GM12878 (cell line): ENCODE measurements around the gene PALLD. TPM values are rescaled to one million over a fixed set of nuclear protein-coding genes. Genes with fewer than 3 reads are reported as not detected.

Source experiments
- BCL11A ChIP-seq: IDR thresholded peaks from 2 replicates; pipeline ENCODE4 v1.6.1; 2011; ENCODE audit warnings: low read depth, low read length
- EED ChIP-seq: sonication (generic); IDR thresholded peaks from 2 replicates; pipeline ENCODE4 v1.6.1; 2016; ENCODE audit warnings: antibody characterized with exemption, low read depth
- GATAD2B ChIP-seq: fragments of 450-650 bp; conservative IDR thresholded peaks from 2 replicates; pipeline ENCODE4 v1.6.1; 2017; ENCODE audit warnings: low read depth, mild to moderate bottlenecking, moderate library complexity
- KAT2A ChIP-seq: conservative IDR thresholded peaks from 2 replicates; pipeline ENCODE4 v1.6.1; 2011; ENCODE audit warnings: low read depth, low read length; ENCODE audit not compliant: control insufficient read depth
- MEF2B ChIP-seq: fragments of 450-650 bp; IDR thresholded peaks from 2 replicates; pipeline ENCODE4 v1.6.1; 2018; ENCODE audit warnings: mild to moderate bottlenecking, moderate library complexity; ENCODE audit not compliant: partially characterized antibody, poor library complexity, severe bottlenecking
- NKRF ChIP-seq: fragments of 450-650 bp; conservative IDR thresholded peaks from 2 replicates; pipeline ENCODE4 v1.6.1; 2017; ENCODE audit warnings: mild to moderate bottlenecking, moderate library complexity
- RAD51 ChIP-seq: fragments of 450-650 bp; IDR thresholded peaks from 2 replicates; pipeline ENCODE4 v1.6.1; 2016; ENCODE audit warnings: moderate library complexity, mild to moderate bottlenecking, inconsistent platforms
- RBBP5 ChIP-seq: fragments of 200-600 bp; sonication (generic); conservative IDR thresholded peaks from 2 replicates; pipeline ENCODE4 v1.6.1; 2016
- STAT3 ChIP-seq: IDR thresholded peaks from 2 replicates; pipeline ENCODE4 v1.6.1; 2011; ENCODE audit warnings: low read depth, low read length, improper control_type of control experiment
- polyA plus RNA-seq, 11 experiments: library from polyadenylated mRNA; depleted of rRNA in 4 of 11; unstranded in 6 of 11; stranded (reverse) in 5 of 11; fragments of >200 nt; fragmentation: Nextera tagmentation in 4 of 11; fragmentation: Illumina TruSeq in 1 of 11; extraction: Ambion mirVana in 4 of 11; extraction: Trizol in 1 of 11; gene quantifications; 1 replicate in 1 of 11; 2 replicates in 10 of 11; pipeline versions ENCODE4 v1.2.1 to v1.2.3, GENCODE V29; 2011 to 2016; ENCODE audit warnings: inconsistent platforms in 2 of 11, missing spikeins in 2 of 11, low read depth in 1 of 11
- total RNA-seq, 4 experiments: library from RNA; depleted of rRNA in 3 of 4; stranded (reverse); fragments of >200 nt in 3 of 4; fragmentation: Illumina TruSeq in 1 of 4; extraction: Trizol in 1 of 4; gene quantifications; 2 replicates each; pipeline versions ENCODE4 v1.2.1 to v1.2.3, GENCODE V29; 2013 to 2021
- TF ChIP-seq, protein P1 (sequence below): fragments of 450-650 bp; IDR thresholded peaks from 2 replicates; pipeline ENCODE4 v1.6.1; 2014; ENCODE audit warnings: mild to moderate bottlenecking

The PALLD gene
- total and polyA plus RNA-seq, 10 of the 15 experiments (the other 5 are each of a cell fraction or from before 2014, with no cell fraction given): 1.0 to 7.7 (median 1.7) TPM

DNA sequence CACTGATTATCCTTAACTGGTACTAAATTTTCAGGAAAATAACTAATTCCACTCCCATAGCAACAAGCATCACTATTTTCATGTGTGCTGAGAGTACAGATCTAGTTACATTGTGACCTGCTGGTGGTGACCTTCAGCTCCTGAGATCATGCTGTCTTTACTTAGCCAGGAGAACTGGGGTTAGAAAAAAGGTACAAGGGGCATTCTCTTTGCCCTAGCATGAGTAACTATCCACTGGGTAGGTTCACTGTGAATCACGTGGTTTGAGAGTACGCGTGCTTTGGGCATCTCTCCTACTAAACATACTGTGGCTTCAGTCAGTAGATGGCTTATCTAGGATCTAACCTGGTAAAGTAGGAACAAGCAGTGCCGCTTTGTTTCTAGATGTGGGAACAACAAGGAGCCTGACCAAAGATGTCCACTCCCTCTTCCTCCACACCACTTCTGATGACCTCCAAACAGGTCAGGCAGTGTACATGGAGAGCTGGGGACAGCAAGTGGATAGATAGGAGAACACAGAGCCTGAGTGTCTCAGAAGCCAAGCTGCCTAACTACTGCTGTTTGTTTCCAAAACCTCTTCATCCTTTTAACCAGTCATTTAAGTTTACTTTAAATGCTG is 423.0 kb downstream of the PALLD start (continued):
- TF ChIP-seq KAT2A (no peak), EED (no peak), RAD51 (no peak), BCL11A (no peak), MEF2B (no peak), STAT3 (no peak), NKRF (no peak), GATAD2B (no peak), RBBP5 (no peak)
- TF ChIP-seq, protein P1, sequence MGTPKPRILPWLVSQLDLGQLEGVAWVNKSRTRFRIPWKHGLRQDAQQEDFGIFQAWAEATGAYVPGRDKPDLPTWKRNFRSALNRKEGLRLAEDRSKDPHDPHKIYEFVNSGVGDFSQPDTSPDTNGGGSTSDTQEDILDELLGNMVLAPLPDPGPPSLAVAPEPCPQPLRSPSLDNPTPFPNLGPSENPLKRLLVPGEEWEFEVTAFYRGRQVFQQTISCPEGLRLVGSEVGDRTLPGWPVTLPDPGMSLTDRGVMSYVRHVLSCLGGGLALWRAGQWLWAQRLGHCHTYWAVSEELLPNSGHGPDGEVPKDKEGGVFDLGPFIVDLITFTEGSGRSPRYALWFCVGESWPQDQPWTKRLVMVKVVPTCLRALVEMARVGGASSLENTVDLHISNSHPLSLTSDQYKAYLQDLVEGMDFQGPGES: no peak
- TF ChIP-seq, all 136 proteins: peak for 0
